NCI-H2107 (cell line): ENCODE data around the gene NAV2.
A peak's percentile ranks its signal among the peaks of the same experiment; 100 is the strongest.

Source experiments
- DNase-seq: peaks from one replicate; lab custom pipeline; 2025; lab: John Stamatoyannopoulos, UW

Gene NAV2

GRCh38 chr11:19718951-19719350 is 6.3 kb downstream of the NAV2 start:
- DNase-seq, result no peak

GRCh38 chr11:19719960-19720359 is 7.3 kb downstream of the NAV2 start:
- no peak for DNase-seq

- no peak for DNase-seq
These were observed 8.5 kb downstream of the NAV2 start for GRCh38 chr11:19721176-19721575.

GRCh38 chr11:19722702-19723101 is 10.1 kb downstream of the NAV2 start:
- DNase-seq, result no peak

- no peak for DNase-seq
These were observed 11.1 kb downstream of the NAV2 start for GRCh38 chr11:19723572-19724342.

GRCh38 chr11:19724765-19725164 is 12.1 kb downstream of the NAV2 start:
- DNase-seq, result no peak

GRCh38 chr11:19725379-19726079 is 12.9 kb downstream of the NAV2 start:
- no peak for DNase-seq

GRCh38 chr11:19727246-19727645 is 14.6 kb downstream of the NAV2 start:
- peak; percentile 14 for DNase-seq

- no peak for DNase-seq
These were observed 15.8 kb downstream of the NAV2 start for GRCh38 chr11:19728436-19728835.

- no peak for DNase-seq
These were observed 16.5 kb downstream of the NAV2 start for GRCh38 chr11:19729141-19729540.

- no peak for DNase-seq
These were observed 17.7 kb downstream of the NAV2 start for GRCh38 chr11:19730373-19730772.

GRCh38 chr11:19734171-19734570 is 21.5 kb downstream of the NAV2 start:
- DNase-seq, result no peak

- no peak for DNase-seq
These were observed 22.7 kb downstream of the NAV2 start for GRCh38 chr11:19735157-19735908.

- DNase-seq, result no peak
These were observed 23.4 kb downstream of the NAV2 start for GRCh38 chr11:19735909-19736498.

GRCh38 chr11:19736831-19737230 is 24.2 kb downstream of the NAV2 start:
- DNase-seq, result no peak

GRCh38 chr11:19737575-19737974 is 24.9 kb downstream of the NAV2 start:
- DNase-seq, result no peak

- no peak for DNase-seq
These were observed 25.5 kb downstream of the NAV2 start for GRCh38 chr11:19738124-19738523.

- no peak for DNase-seq
These were observed 27.2 kb downstream of the NAV2 start for GRCh38 chr11:19739872-19740271.

GRCh38 chr11:19740586-19740985 is 27.9 kb downstream of the NAV2 start:
- DNase-seq, result no peak

GRCh38 chr11:19742588-19743292 is 30.1 kb downstream of the NAV2 start:
- DNase-seq, result no peak

GRCh38 chr11:19743622-19744021 is 31.0 kb downstream of the NAV2 start:
- DNase-seq, result no peak

- no peak for DNase-seq
These were observed 31.5 kb downstream of the NAV2 start for GRCh38 chr11:19744130-19744529.
